RWPE2 (cell line): ENCODE results near the gene FOXL2NB.

Source experiments
- ATAC-seq: fragments of 200-7000 bp; cut with Tn5 transposase; 3 replicates; pipeline ENCODE4 v1.9.1; 2021; ENCODE audit warnings: low read depth
- DNase-seq: peaks from one replicate; pipeline ENCODE4 v3.0.0-alpha.2; 2020; ENCODE audit warnings: low spot score
- H3K27ac ChIP-seq: fragments of 450-650 bp; 2 replicates; pipeline ENCODE4 v1.5.1; 2017; ENCODE audit warnings: mild to moderate bottlenecking; ENCODE audit not compliant: poor library complexity, severe bottlenecking
- H3K27me3 ChIP-seq: fragments of 250-450 bp; sonication (Bioruptor Pico); 2 replicates; pipeline ENCODE4 v1.5.1; 2021; ENCODE audit warnings: mild to moderate bottlenecking, moderate library complexity; ENCODE audit not compliant: insufficient read depth, poor library complexity, severe bottlenecking
- H3K36me3 ChIP-seq: fragments of 250-450 bp; sonication (Bioruptor Pico); 2 replicates; pipeline ENCODE4 v1.5.1; 2020; ENCODE audit warnings: low read depth, mild to moderate bottlenecking, moderate library complexity
- H3K4me1 ChIP-seq: fragments of 250-450 bp; sonication (Bioruptor Pico); 2 replicates; pipeline ENCODE4 v1.5.1; 2021; ENCODE audit warnings: mild to moderate bottlenecking, moderate library complexity; ENCODE audit not compliant: insufficient read depth, poor library complexity, severe bottlenecking
- H3K4me3 ChIP-seq: fragments of 250-450 bp; sonication (Bioruptor Pico); 2 replicates; pipeline ENCODE4 v1.5.1; 2021; ENCODE audit warnings: mild to moderate bottlenecking, moderate library complexity; ENCODE audit not compliant: severe bottlenecking
- H3K9me3 ChIP-seq: fragments of 250-450 bp; sonication (Bioruptor Pico); 2 replicates; pipeline ENCODE4 v1.5.1; 2021; ENCODE audit warnings: mild to moderate bottlenecking, moderate library complexity; ENCODE audit not compliant: severe bottlenecking
- CTCF ChIP-seq: fragments of 450-650 bp; IDR thresholded peaks from one replicate; pipeline ENCODE4 v1.5.1; 2017; ENCODE audit warnings: mild to moderate bottlenecking, moderate library complexity; ENCODE audit not compliant: poor library complexity, severe bottlenecking

FOXL2NB gene

GRCh38 chr3:138944929-138945708 lies 1.9 kb upstream of the FOXL2NB start:
- Histone ChIP-seq H3K27ac (no peak overlapping the region), H3K9me3 (no peaks in the 10 kb centered on the region), H3K36me3 (no peaks in the 10 kb centered on the region), H3K4me1 (no peaks in the 10 kb centered on the region), H3K4me3 (peak overlapping the region; percentile 31), H3K27me3 (peaks cover 98% of the 10 kb centered on the region)
- ATAC-seq = no peak
- no peak for TF ChIP-seq CTCF
- DNase-seq = no peak

GRCh38 chr3:138945709-138946662 lies 1.0 kb upstream of the FOXL2NB start:
- Histone ChIP-seq H3K4me3 (peak overlapping the region; percentile 31), H3K27ac (no peak overlapping the region)

DNA sequence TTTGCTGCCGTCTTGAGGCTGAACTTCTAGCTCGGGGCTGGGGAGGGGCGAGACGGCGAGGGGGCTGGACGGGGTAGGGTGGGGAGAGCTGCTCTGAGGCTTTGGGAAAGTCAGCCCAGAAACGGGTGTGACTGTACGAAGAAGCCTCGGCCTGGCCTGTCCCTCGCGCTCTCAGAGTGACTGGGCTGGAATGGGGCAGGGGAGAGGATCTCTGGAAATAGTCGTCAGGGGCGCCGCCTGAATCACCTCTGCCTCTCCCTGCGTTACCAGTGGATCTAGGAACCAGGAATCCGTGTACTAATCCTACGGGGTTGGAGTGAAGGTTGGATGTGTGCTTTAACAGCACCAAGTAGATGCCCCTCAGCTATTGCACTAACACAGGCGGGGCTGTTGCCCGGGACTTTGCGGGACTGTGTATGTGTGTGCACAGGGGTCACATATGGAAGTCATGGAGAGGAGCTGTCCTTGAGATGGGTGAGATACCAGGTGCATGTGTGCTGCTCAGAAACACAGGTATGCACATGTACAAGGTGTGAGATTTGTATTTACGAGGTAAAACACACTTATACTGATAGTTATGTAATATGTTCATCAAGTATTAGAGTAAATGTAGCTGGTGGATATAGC lies 591 bp downstream of the FOXL2NB start:
- TF ChIP-seq CTCF = no peak
- Histone ChIP-seq H3K4me3 (no peak overlapping the region), H3K27ac (no peak overlapping the region), H3K27me3 (peaks cover 84% of the 10 kb centered on the region), H3K36me3 (no peaks in the 10 kb centered on the region), H3K4me1 (no peaks in the 10 kb centered on the region), H3K9me3 (no peaks in the 10 kb centered on the region)
- no peak for DNase-seq
- ATAC-seq = no peak

More at GRCh38 chr3:138945709-138946662, 1.0 kb upstream of the FOXL2NB start:
- peak; percentile 50 for TF ChIP-seq CTCF
- Histone ChIP-seq H3K4me1 (no peaks in the 10 kb centered on the region), H3K27me3 (peaks cover 98% of the 10 kb centered on the region), H3K9me3 (no peaks in the 10 kb centered on the region), H3K36me3 (no peaks in the 10 kb centered on the region)
- DNase-seq (no peak), ATAC-seq (peak; percentile 13)

DNA sequence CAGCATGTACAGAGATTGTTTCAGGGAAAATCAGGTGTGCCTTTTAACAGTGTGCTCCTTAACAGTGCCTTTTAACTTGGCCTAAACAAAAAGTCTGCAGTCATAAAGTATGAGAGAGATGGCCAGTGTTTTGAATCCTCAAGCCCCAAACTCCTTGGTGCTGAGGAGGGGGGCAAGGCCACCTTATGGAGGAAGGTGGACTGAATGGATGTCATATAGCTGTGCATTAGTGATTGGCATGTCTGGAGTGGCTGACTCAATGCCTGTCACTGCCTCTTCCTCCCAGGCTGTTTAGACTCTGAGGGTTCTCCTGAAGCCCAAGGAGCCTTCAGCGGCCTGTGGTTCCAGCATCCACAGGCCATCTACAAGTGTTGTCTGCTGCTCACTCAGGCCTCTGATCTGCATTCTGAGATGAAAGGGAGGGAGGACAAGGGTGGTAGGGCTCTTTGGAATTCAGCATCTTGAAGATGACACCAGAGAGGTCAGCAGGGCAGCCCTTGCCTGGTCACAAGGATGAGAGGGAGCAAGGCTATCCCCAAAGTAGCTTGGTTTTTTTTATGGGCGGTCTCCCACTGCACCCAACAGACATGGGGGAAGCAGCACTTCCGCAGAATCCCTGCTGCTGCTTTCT lies 1.5 kb downstream of the FOXL2NB start:
- DNase-seq (no peak), ATAC-seq (no peak)
- no peak for TF ChIP-seq CTCF
- peaks cover 75% of the 10 kb centered on the region for H3K27me3 ChIP-seq
- no peaks in the 10 kb centered on the region for H3K9me3 ChIP-seq
- no peak overlapping the region for H3K4me3 ChIP-seq
- H3K27ac ChIP-seq = no peak overlapping the region
- H3K4me1 ChIP-seq = no peaks in the 10 kb centered on the region
- H3K36me3 ChIP-seq = no peaks in the 10 kb centered on the region
